Stimulated activated CD4-positive, alpha-beta T cell treated with anti-CD3 and anti-CD28 coated beads, Interleukin-1b, Interleukin-23, amount 100 ng/mL, for 4 hours (primary cell): Measurements from ENCODE around the gene RNF167.

Experiments used
- DNase-seq, 2 donors: peaks; one replicate each; pipeline ENCODE4 v3.0.0-alpha.2; 2020; ENCODE audit warnings: low read depth in 2 of 2

The RNF167 gene

DNA sequence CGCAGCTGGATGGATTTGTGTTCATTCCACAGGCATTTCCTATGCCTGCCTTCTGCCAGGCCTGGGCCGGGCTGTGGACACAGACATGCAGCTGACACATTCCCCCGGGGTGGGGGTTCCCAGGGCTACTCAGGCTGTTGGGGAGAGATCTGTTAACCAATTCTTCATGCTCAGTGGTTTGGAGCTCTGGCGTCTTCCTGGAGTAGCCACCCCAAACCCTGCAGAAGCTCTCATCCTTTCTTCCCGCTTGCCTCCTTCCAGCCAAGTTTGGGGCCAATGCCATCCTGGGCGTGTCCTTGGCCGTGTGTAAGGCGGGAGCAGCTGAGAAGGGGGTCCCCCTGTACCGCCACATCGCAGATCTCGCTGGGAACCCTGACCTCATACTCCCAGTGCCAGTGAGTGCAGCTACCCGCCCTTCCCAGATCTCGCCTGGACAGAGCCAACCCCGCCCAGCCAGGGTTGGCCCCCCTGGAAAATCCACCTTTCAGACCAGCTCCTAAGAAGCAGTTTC, 13.4 kb downstream of the RNF167 start:
- no peak for DNase-seq

DNA sequence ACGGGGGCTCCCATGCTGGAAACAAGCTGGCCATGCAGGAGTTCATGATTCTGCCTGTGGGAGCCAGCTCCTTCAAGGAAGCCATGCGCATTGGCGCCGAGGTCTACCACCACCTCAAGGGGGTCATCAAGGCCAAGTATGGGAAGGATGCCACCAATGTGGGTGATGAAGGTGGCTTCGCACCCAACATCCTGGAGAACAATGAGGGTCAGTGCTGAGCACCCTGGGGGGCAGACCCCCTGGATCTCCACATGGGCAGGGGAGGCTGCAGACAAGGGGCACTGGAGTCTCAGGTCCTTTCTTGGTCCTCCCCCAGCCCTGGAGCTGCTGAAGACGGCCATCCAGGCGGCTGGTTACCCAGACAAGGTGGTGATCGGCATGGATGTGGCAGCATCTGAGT, 15.0 kb downstream of the RNF167 start:
- no peak for DNase-seq

DNA sequence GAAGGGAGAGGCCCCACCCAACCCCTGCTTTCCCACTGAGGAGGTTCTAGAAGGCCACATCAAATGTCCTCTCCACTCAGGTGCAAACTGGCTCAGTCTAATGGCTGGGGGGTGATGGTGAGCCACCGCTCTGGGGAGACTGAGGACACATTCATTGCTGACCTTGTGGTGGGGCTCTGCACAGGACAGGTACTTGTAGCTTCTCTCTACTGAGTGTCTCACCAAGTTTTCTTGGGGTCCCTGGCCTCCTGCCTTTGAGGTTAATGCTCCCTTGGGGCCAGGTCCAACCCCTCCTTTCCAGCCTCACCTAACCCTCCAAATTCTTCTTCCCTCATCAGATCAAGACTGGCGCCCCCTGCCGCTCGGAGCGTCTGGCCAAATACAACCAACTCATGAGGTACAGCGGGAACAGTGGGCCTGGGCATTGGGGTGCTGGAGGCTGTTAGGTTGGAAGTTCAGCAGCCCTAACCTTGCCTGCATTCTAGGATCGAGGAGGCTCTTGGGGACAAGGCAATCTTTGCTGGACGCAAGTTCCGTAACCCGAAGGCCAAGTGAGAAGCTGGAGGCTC, 16.5 kb downstream of the RNF167 start:
- no peak for DNase-seq

DNA sequence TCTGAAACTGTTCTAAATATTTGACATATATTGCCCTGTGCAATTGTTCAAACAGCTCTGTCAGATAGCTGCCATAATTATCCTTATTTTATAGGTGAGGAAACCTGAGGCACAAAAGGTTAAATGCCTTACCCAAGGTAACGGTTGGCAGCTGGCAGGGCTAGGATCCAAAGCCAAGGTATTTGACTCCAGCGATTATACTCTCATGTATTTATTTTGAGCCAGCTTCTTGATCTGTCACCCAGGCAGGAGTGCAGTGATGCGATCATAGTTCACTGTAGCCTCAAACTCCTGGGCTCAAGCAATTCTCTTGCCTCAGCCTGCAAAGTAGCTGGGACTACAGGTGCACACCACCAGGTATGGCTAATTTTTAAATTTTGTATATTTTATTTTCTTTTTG, 18.0 kb downstream of the RNF167 start:
- DNase-seq: no peak

DNA sequence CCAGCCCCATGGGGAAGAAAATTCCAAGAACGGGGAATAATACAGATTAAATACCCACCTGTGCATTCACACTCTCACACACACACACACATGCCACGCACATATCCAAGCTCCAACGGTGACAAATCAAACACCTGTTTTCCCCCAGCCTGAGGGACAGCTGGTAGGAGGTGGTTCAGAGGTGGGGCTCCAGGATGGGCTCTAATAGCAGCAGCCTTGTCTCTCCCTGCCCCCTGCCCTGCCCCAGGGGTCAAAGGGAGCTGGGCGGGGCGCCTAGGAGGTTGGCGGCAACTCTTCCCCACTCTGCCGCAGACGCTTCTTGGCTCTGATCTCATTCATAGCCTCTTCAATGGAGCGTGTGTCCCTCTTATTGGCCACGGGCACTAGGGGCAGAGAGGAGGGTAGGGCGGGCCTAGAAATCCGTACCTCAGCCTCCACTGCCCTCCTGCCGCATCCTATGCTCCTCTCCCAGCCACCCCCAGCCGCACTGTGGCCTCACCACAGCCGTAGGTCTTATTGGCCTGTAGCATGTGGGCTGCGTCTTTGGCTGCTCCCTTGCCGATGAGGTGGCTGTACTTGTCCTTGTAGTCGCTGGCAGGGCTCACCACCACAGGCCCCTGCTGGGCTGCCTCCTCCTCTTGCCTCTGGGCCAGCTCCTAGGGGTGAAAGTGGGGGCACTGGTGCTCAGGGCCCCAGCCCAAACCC, 19.3 kb downstream of the RNF167 start:
- DNase-seq: no peak

DNA sequence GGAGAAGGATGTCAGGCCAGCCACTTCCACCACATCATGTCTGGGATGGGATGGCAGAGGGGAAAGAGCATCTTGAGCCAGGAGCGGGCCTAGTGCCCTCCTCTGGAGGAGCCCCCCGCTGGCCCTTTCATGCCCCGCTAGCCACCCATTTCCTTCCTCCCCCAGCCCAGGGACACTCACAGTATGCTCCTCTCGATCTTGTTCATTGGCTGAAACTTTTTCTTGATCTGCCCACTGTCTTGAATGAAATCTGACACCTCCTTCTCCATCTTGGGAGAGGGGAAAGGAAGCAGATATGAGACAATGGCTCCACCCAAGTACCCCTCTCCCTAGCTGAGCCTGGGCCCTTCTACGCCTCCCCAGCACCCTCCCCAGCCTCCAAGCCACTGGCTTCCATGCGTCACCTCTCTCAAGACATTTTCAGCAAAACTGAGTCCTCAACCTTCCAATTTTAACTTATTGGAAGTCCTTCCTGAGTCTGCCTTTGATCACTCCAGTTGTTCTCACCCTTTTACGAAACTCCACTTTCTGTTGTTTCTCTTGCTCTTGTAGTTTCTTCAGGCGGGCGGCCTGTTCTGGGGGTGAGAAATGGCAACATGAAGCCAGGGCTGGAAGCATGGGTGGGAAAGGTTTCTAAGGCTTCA, 20.3 kb downstream of the RNF167 start:
- DNase-seq: no peak

DNA sequence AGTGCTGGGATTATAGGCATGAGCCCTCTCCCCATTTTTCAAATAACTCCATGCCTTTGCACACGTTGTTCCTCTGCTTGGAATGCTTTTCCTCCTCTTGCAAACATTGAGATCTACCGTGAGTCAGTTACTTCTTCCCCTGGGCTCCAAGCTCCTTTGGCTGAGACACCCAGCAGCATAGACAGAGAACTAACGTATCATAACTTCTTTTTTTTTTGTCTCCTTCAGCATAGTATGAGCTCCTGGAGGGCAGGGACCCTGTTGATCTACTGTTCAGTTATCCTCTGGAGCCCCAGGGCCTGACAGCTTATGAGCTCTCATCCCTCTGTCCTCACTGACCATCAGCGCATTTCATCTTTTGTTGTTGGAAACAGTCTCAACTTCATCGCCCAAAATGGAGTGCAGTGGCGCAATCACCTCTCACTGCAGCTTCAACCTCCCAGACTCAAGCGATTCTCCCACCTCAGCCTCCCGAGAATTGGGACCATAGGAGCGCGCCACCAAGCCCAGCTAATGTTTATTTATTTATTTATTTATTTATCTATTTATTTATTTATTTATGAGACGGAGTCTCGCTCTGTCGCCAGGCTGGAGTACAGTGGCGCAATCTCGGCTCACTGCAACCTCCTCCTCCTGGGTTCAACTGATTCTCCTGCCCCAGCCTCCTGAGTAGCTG, 25.4 kb downstream of the RNF167 start:
- DNase-seq: no peak

DNA sequence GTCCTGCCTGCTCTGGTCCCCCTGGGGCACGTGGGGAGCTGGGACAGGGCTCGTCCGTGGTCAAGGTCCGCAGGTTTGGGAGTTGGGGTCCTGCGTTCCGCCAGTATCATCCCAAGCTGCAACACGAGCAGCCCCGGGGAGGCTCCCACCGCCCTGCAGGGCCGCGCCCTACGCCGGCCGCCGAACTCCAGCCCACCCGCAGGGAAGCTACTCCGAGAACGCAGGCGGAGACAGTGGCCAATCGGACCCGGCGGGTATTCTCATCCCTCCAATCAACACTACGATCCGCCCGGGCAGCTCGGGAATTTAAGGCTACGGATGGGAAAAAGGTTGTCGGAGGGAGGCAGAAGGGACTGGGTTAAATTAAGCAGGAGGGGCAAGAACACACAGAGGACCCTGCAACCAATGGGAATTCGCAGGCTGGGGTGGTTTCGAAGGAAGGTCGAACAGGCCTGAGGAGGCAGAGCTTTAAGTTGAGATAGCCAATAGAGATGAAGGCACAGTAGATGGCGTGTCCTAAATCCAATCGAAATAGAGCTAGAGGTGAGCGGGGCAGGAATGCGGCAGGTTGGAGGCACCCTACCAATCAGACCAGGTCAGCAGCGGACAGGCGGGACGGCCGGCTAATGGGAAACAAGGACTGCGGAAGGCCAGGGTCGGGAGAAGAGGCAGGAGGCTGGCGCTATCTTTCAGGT, 26.9 kb downstream of the RNF167 start:
- DNase-seq: peak; percentile 80 to 81

DNA sequence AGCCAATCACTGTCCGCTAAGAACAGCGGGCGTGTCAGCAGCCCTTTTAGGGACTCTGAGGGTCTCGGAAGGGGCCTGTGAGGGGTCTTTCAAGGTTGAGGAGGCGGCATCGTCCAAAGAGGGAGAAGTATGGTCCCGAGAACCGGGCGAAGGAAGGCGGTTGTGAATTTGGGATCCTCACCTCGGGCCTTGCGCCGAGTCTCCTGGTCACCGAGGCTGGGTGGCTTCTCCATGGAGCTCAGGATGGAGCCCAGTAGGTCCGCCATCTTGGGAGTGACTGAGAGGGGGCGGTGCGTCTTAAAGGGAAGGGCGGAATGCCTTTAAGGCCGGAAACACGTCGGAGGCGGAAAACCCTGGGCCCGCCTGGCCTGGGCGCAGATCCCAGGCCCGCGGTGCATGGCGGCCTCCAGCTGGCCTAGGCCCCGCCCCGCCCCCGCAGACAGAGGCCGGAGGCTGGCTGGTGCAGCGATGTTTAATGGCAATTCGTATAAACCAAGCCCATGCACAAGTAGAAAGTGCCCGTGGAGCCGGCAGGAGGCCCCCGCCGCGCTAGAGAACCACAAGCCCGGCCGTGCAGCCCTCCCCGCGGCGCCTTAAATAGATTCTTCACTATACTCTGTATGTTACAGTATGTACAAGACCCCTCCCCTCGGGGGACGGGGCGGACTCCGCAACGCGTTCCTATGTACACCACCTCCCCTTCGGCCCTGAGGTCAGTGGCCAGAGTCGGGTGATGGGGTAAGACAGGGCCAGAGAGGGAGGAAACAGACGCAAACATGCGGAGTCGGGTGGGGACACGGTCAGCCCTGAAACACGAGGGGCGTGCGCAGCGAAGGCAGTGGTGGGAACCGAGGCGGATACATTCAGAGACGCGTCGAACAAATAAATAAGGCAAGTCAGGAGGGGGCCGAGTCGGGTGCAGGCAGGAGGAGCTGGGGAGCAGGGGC, 27.7 kb downstream of the RNF167 start, which contains the start of gene SPAG7:
Gene SPAG7, minus strand, starts transcription at position 279 of the 947 bp plus-strand sequence. Its CDS starts 13 bp downstream, at position 266.
- DNase-seq: peak; percentile 87 to 88

DNA sequence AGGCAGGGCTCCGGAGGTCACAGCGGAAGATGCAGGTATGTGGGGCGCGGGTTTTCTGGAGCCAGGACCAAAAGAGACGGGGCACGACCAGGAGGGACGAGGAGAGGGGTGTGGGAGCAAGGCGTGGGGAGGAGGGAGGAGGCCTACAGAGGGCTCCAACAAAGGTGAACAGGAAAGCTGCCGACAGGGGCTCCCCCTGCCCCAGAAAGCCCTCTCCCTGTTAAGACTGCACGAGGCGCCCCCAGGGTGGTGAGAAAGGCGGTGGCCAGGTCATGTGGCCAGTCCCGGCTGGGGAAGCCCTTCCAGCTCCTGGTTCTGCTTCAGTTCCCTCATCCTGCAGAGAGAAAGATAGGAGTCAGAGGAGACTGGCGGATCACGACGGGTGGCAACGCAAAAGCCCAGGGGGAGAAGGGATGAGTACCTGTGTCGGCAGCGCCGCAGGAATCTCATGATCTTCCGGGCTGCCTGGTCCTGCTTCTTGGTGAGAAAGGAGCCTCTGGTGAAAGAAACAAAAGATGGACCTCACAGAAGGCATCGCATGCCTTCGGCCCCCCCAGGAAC, 28.5 kb downstream of the RNF167 start:
- peak; percentile 21 to 29 for DNase-seq

DNA sequence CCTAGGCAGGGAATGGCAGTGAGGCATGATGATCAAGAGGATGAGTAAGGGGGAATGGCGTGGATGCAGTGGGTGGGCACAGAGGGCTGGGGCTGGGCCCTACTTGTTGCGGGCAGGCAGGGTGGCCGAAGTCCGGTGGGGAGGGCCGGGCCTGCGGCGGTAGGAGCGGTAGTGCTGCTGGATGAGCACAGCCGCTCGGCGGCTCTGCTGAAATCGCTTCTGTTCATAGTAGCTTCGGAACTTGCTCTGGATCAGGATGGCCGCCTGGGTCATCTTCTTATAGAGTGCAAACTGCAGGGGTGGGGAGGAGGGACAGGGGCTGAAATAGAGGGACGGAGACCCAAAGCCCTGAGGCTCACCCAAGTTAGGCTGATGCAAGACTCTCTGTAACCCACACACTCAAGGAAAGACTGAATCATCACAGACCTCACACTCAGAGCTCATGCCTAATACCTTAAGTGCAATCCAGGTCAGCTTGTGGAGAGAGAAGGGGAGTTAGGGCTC, 29.0 kb downstream of the RNF167 start:
- DNase-seq: peak in 1 of 2 donors; percentile 18

DNA sequence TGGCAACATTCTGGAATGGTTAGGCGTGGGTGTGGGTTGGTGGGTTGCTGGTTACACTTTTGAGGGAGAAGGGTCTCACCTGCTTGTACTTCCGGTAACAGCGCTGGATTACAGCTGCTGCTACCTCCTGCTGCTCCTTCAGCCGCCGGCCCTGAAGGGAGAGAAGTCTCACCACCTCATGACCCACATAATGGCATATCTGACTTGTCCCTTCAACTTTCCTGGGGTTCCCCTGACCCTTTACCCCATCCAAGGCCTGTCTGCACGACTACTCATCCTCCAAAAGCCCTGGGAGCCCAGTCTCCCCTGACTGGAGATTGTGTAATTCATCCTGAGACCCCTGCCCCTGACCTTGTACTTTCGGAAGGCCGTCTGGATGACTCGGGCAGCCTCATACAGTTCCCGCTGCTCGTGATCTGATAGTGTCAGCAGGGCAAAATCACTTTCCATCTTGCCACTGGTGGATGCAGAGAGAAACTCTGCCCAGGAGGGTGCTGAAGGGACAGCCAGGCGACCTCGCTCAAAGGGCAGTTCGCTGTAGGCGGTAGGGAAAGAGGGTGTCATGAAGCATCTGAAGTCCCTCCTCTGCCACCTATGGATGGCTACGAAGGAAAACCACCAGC, 29.6 kb downstream of the RNF167 start:
- no peak for DNase-seq

DNA sequence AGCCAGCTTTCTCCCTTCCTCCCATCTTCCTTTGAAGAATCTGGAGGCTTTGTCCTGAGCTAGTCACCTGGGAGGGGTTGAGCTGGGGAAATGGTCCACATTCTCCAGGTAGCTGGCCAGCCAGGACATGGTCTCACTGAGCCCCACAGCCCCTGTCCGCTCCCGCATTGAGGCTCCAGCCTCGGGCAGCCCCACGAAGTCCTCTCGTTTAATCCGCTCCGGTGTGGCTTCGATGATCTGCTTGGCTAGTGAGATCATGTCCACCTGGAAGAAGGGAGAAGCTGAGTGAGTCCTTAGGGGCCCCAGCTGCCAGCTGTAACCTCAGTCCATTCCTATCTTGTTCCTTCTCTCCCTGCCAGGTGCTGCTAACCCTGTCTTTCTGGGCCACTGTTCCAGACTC, 30.2 kb downstream of the RNF167 start:
- no peak for DNase-seq

DNA sequence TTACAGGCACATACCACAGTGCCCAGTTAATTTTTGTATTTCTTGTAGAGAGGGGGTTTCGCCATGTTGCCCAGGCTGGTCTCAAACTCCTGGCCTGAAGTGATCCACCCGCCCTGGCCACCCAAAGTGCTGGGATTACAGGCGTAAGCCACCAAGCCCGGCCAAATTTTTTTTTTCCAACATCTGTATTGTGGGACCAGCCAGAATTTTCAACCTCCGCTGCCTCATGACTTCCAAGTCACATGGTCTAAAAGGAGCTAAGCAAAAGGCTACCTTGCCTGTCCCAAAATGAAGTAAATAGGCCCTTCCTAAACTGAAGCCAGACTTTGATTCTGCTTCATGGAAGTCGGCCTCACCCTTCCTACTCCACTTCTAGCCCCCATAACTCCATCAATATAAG, 31.8 kb downstream of the RNF167 start:
- no peak for DNase-seq

DNA sequence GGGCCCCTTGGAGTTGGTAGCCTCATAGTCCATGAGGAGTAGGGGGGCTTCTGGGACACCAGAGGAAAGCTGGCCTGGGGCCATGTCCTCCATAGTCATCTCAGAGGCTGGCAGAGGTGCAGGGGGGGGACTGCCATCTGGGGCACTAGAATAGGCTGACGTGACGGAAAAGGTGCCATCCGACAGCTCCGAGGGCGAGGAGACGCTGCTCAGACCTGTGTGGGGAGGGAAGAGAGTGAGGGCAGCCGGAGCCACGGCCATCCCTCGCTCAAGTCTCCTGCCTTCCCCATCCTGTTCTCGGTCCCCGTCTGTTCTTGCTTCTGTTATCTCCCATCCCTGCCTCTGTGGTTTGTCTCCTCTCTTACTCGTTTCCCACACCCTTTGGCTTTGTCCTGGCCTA, 32.3 kb downstream of the RNF167 start:
- DNase-seq: no peak

DNA sequence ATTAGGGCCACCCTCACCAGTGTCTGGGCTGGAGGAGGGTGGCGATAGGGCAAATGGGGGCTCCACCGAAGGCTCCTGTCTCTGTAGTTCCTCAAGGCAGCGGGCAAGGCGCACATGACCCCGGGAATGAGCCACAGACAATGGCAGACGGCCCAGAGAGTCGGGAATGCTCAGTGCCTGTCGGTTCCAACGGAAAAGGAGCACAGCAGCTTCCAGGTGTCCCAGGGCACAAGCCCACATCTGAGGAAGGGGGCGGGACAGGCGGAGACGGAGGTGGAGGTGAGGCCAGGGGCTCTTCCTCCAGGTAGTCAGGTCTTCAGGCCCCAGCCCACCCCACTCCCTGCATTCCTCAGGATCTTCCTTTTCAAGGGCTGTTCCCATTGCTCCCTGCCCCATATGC, 32.7 kb downstream of the RNF167 start:
- no peak for DNase-seq

DNA sequence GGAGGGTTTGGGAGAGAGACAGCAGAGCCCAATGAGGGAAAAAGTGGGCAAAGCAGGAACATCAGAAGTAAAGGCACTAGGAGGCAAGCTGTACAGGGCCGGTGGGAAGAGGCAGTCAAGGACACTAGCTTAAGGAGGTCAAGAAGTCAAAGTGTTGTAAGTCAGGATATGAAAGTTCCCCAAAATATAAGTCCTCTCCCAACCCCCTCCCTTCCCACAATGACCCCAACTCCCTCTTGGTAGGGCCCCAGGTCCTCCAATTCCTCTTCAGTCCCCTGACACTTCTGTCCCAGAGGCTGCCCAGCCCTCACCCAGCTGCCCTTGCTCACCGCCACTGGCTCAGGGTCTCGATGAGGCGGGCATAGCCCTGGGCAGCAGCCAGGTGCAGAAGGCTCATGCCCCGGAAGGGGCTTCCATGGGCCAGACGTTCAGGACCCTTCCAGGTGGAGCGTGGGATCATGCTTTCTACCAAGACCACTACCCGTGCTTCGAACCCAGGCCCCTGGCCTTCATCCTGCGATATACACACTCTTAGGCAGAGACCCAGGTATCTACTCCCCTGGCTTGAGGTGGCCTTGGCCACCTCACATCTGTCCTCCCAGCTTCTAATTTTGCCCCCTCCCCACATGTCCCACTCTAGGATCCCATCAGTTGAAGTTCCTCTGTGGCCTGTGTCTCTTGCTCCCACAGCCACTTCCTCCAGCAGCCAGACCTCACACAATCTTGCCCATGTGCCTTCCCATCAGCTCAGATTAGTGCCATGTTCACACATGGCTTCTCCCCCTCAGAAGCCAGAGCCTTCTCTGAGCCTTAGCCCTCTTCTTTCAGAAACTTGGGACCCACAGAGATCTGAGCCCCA, 33.4 kb downstream of the RNF167 start:
- no peak for DNase-seq

DNA sequence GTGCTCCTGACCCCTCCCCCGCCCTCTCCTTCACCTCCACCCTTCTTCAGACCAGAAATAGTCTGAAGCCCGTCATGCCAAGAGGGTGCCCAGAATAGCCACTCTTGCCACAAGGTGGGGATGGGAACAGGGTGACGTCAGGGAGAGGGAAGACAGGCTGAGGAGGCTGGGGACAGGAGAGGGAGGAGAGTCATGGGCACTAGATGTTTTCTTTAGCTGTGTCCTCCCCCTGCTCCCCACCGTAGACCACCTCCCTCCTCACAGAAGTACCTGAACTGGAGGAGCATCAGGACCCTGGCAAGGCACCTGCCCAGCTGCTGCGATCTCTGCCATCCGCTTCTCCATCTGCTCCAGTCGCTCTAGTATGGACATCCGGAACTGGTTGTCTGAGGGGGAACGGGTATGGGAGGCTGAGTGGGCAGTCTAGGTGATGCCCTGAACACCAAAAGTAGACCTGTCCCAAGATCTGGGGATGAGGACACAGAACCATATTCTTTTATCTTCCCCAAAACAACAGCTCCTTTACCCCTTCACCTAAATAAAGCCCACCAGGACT, 34.1 kb downstream of the RNF167 start:
- DNase-seq: no peak
